Ovary (tissue), 3 donors: Measurements from ENCODE around the gene CCDC54.

Source experiments
- POLR2A ChIP-seq: fragments of 450-650 bp; IDR thresholded peaks from one replicate; pipeline ENCODE4 v1.6.1; 2017; ENCODE audit warnings: antibody characterized with exemption, mild to moderate bottlenecking, moderate library complexity
- TF ChIP-seq, protein P1 (sequence below), 3 donors: fragments of 450-650 bp in 2 of 3; fragments of 200-600 bp in 1 of 3; IDR thresholded peaks; one replicate each; pipeline versions ENCODE4 v1.5.1 to v1.8.0; 2016 to 2022; ENCODE audit warnings: antibody characterized with exemption in 3 of 3, mild to moderate bottlenecking in 1 of 3
- donor health status: DM: no; HTN: no; CAD: no.

GRCh38 chr3:107372506-107372905, 4.7 kb upstream of the CCDC54 start:
- no peak for TF ChIP-seq POLR2A
- TF ChIP-seq, protein P1, sequence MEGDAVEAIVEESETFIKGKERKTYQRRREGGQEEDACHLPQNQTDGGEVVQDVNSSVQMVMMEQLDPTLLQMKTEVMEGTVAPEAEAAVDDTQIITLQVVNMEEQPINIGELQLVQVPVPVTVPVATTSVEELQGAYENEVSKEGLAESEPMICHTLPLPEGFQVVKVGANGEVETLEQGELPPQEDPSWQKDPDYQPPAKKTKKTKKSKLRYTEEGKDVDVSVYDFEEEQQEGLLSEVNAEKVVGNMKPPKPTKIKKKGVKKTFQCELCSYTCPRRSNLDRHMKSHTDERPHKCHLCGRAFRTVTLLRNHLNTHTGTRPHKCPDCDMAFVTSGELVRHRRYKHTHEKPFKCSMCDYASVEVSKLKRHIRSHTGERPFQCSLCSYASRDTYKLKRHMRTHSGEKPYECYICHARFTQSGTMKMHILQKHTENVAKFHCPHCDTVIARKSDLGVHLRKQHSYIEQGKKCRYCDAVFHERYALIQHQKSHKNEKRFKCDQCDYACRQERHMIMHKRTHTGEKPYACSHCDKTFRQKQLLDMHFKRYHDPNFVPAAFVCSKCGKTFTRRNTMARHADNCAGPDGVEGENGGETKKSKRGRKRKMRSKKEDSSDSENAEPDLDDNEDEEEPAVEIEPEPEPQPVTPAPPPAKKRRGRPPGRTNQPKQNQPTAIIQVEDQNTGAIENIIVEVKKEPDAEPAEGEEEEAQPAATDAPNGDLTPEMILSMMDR (IDR thresholded peaks at IDR 0.05), result no peak
